Measurements from ENCODE around the gene SNAPIN. TPM values are rescaled to one million over a fixed set of nuclear protein-coding genes. Genes with fewer than 3 reads are reported as not detected.

The SNAPIN gene
- total RNA-seq, 1 experiment from 2014 or later, result 29.0 TPM

- Histone ChIP-seq H4K91ac (ENCODE audit: insufficient read length, low read depth, low read length) (no peak overlapping the region), H2AFZ (ENCODE audit: low read length) (no peak overlapping the region), H3K23me2 (ENCODE audit: insufficient read length, low read depth, low read length, poor library complexity, severe bottlenecking) (peaks cover 19% of the 10 kb centered on the region), H3K79me1 (ENCODE audit: insufficient read depth, low read depth, low read length, poor library complexity, severe bottlenecking) (peaks cover 13% of the 10 kb centered on the region), H2BK20ac (ENCODE audit: low read depth, low read length, poor library complexity, severe bottlenecking) (no peak overlapping the region), H2BK120ac (ENCODE audit: low read depth, low read length, poor library complexity, severe bottlenecking) (no peak overlapping the region), H3K79me2 (ENCODE audit: insufficient read depth, low read length) (peaks cover 15% of the 10 kb centered on the region), H2BK12ac (ENCODE audit: insufficient read length, low read depth, low read length) (no peak overlapping the region), H3K4me1 (ENCODE audit: insufficient read depth, low read length) (no peaks in the 10 kb centered on the region), H3K23ac (ENCODE audit: insufficient read length, low read depth, low read length) (no peak overlapping the region), H3K27ac (ENCODE audit: insufficient read length, low read depth, low read length) (no peak overlapping the region), H3K27me3 (ENCODE audit: insufficient read depth, low read length) (no peaks in the 10 kb centered on the region; the same call in 1 of the 2 replicates), H3K9ac (ENCODE audit: extremely low read depth, insufficient read length, low read length) (no peak overlapping the region), H3K18ac (ENCODE audit: insufficient read length, low read depth, low read length) (no peak overlapping the region), H3T11ph (ENCODE audit: low read length) (no peak overlapping the region), H3K14ac (ENCODE audit: insufficient read depth, low read length) (no peak overlapping the region), H2BK5ac (ENCODE audit: insufficient read length, low read length) (no peak overlapping the region), H4K20me1 (ENCODE audit: control insufficient read depth, insufficient read depth, insufficient read length) (no peaks in the 10 kb centered on the region), H2AK5ac (ENCODE audit: insufficient read length, low read length) (no peak overlapping the region), H3K56ac (ENCODE audit: insufficient read length, low read depth, low read length) (no peak overlapping the region), H4K5ac (ENCODE audit: insufficient read length, low read depth, low read length) (no peak overlapping the region), H2BK15ac (ENCODE audit: low read depth, low read length) (no peak overlapping the region), H3K4me2 (ENCODE audit: insufficient read depth, insufficient read length, low read length) (no peak overlapping the region), H3K9me3 (ENCODE audit: control insufficient read depth, low read depth, low read length) (no peaks in the 10 kb centered on the region), H3K4ac (ENCODE audit: low read depth, low read length) (no peak overlapping the region), H4K8ac (replicated peaks; ENCODE audit: insufficient read length, low read depth, low read length) (no peak overlapping the region)
- Mint-ChIP-seq H3K27me3 (ENCODE audit: low read depth) (peaks cover 10% of the 10 kb centered on the region), H3K27ac (no peak overlapping the region), H3K4me3 (no peak overlapping the region), H3K4me1 (peaks cover 15 to 22% of the 10 kb centered on the region in 2 experiments), H3K9me3 (no peaks in the 10 kb centered on the region), H3K36me3 (ENCODE audit: insufficient read depth in 1 of 3, low read depth in 3 of 3) (peaks cover 0 to 18% (median 18%) of the 10 kb centered on the region in 3 experiments; a peak in 4 of 7 replicates)
- WGBS (ENCODE audit: extremely low coverage, insufficient read length, low lambda C conversion rate), result no CpG with 5 or more reads among the region's 2 CpGs
- TF ChIP-seq CTCF (conservative IDR thresholded peaks at IDR 0.05), result no peak
- no peak for DNase-seq
Measured at GRCh38 chr1:153673511-153673910, 15.0 kb downstream of the SNAPIN start.

All from H9 (cell line).